ENCODE results near the gene ZNF574.

DNA sequence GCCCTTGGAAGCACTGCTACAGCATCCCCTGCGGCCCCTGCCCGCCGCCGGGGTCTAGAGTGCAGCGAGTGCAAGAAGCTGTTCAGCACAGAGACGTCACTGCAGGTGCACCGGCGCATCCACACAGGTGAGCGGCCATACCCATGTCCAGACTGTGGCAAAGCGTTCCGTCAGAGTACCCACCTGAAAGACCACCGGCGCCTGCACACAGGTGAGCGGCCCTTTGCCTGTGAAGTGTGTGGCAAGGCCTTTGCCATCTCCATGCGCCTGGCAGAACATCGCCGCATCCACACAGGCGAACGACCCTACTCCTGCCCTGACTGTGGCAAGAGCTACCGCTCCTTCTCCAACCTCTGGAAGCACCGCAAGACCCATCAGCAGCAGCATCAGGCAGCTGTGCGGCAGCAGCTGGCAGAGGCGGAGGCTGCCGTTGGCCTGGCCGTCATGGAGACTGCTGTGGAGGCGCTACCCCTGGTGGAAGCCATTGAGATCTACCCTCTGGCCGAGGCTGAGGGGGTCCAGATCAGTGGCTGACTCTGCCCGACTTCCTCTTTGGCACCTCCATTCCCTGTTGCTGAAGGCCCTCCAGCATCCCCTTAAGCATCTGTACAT lies 4.9 kb downstream of the ZNF574 start:
- TF ChIP-seq, protein P1, sequence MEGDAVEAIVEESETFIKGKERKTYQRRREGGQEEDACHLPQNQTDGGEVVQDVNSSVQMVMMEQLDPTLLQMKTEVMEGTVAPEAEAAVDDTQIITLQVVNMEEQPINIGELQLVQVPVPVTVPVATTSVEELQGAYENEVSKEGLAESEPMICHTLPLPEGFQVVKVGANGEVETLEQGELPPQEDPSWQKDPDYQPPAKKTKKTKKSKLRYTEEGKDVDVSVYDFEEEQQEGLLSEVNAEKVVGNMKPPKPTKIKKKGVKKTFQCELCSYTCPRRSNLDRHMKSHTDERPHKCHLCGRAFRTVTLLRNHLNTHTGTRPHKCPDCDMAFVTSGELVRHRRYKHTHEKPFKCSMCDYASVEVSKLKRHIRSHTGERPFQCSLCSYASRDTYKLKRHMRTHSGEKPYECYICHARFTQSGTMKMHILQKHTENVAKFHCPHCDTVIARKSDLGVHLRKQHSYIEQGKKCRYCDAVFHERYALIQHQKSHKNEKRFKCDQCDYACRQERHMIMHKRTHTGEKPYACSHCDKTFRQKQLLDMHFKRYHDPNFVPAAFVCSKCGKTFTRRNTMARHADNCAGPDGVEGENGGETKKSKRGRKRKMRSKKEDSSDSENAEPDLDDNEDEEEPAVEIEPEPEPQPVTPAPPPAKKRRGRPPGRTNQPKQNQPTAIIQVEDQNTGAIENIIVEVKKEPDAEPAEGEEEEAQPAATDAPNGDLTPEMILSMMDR (IDR thresholded peaks at IDR 0.05) = no peak
- no peak for TF ChIP-seq POLR2A (IDR thresholded peaks at IDR 0.05)
